ENCODE measurements around the gene BID. TPM values are rescaled to one million over a fixed set of nuclear protein-coding genes. Genes with fewer than 3 reads are reported as not detected.

The BID gene
- total and polyA plus RNA-seq, 2 of the 4 experiments (the other 2 are of a cell fraction), result 69.5 to 240 TPM

- Histone ChIP-seq H3K14ac (replicated peaks; ENCODE audit: low read depth, low read length) (no peak overlapping the region), H3K79me1 (ENCODE audit: low read depth in 1 of 2, low read length in 2 of 2) (no peaks in the 10 kb centered on the region), H3K4me2 (ENCODE audit: low read depth, low read length) (no peak overlapping the region), H2BK120ac (ENCODE audit: low read depth, low read length) (no peak overlapping the region), H4K5ac (ENCODE audit: low read depth, low read length) (no peak overlapping the region), H3K27me3 (ENCODE audit: control insufficient read depth, insufficient read depth, low read length) (no peaks in the 10 kb centered on the region), H3K9ac (ENCODE audit: low read depth, low read length) (no peak overlapping the region), H3K4me1 (ENCODE audit: control insufficient read depth, insufficient read depth, low read length) (peaks cover 9% of the 10 kb centered on the region), H3K27ac (ENCODE audit: insufficient read depth, low read length) (no peak overlapping the region), H3K23ac (ENCODE audit: low read depth, low read length) (no peak overlapping the region), H2AK5ac (ENCODE audit: low read depth, low read length) (no peak overlapping the region), H3K36me3 (ENCODE audit: control insufficient read depth, insufficient read depth, low read length) (peaks cover 36% of the 10 kb centered on the region), H2BK15ac (ENCODE audit: low read depth, low read length) (no peak overlapping the region), H3K18ac (ENCODE audit: low read depth, low read length) (no peak overlapping the region), H3K56ac (ENCODE audit: extremely low read depth, insufficient read depth, low read length) (no peak overlapping the region), H3K4me3 (ENCODE audit: insufficient read depth, low read depth, low read length) (no peak overlapping the region), H3K9me3 (ENCODE audit: control insufficient read depth, insufficient read depth, low read length) (no peaks in the 10 kb centered on the region), H4K20me1 (ENCODE audit: insufficient read depth, low read length) (no peaks in the 10 kb centered on the region), H2AK9ac (replicated peaks; ENCODE audit: low read depth, low read length, poor library complexity) (no peak overlapping the region), H4K91ac (ENCODE audit: insufficient read depth, low read depth, low read length) (no peak overlapping the region), H4K8ac (ENCODE audit: low read depth in 2 of 2, low read length in 2 of 2) (no peak overlapping the region), H3K4ac (ENCODE audit: low read depth, low read length) (no peak overlapping the region), H2AFZ (replicated peaks; ENCODE audit: low read length, poor library complexity) (no peak overlapping the region), H2BK20ac (ENCODE audit: low read depth, low read length) (no peak overlapping the region), H3K9me1 (ENCODE audit: insufficient read depth, low read length) (no peaks in the 10 kb centered on the region), H2BK5ac (ENCODE audit: low read depth, low read length, poor library complexity, severe bottlenecking) (no peak overlapping the region)
- no TSS peak for BruUV-seq (replicated peaks)
- ATAC-seq (ENCODE audit: low read depth), result no peak
- no peak for TF ChIP-seq RFX5 (IDR thresholded peaks at IDR 0.05; ENCODE audit: low read depth, low read length)
- no peak for TF ChIP-seq RAD21 (IDR thresholded peaks at IDR 0.05; ENCODE audit: low read length)
- TF ChIP-seq MAZ (IDR thresholded peaks at IDR 0.05; ENCODE audit: borderline replicate concordance, low read depth, low read length), result no peak
- no peak for TF ChIP-seq CEBPB (IDR thresholded peaks at IDR 0.05; ENCODE audit: low read depth, low read length)
- no peak for TF ChIP-seq CHD1 (IDR thresholded peaks at IDR 0.05; ENCODE audit: low read depth, low read length)
- no peak for TF ChIP-seq BHLHE40 (IDR thresholded peaks at IDR 0.05; ENCODE audit: low read depth, low read length)
- TF ChIP-seq RCOR1 (IDR thresholded peaks at IDR 0.05; ENCODE audit: insufficient replicate concordance, low read length), result no peak
- no peak for TF ChIP-seq NFE2L2 (IDR thresholded peaks at IDR 0.05; ENCODE audit: low read depth, low read length)
- no peak for TF ChIP-seq USF2 (IDR thresholded peaks at IDR 0.05; ENCODE audit: low read depth, low read length)
- no peak for TF ChIP-seq MAFK (IDR thresholded peaks at IDR 0.05; ENCODE audit: low read depth, low read length)
- no peak for TF ChIP-seq FOS (IDR thresholded peaks at IDR 0.05; ENCODE audit: low read depth, low read length)
- TF ChIP-seq MXI1 (IDR thresholded peaks at IDR 0.05; ENCODE audit: borderline replicate concordance, low read depth, low read length), result no peak
- TF ChIP-seq POLR2A (IDR thresholded peaks at IDR 0.05; ENCODE audit: low read depth, low read length), result no peak
- no peak for TF ChIP-seq CTCF (conservative IDR thresholded peaks at IDR 0.05; ENCODE audit: low read depth, low read length)
- TF ChIP-seq SMC3 (IDR thresholded peaks at IDR 0.05; ENCODE audit: low read depth, low read length), result no peak
- TF ChIP-seq ELK1 (IDR thresholded peaks at IDR 0.05; ENCODE audit: borderline replicate concordance, low read depth, low read length), result no peak
- intact Hi-C loops (cut with micrococcal nuclease), result no loop called here
- dilution Hi-C loops (cut with HindIII; ENCODE audit: low sequenced_read_pairs, unreplicated experiment), result no loop called here
- DNase-seq, result no peak
- ChIA-PET POLR2A (ENCODE audit: unreplicated experiment) (no interaction called here), CTCF (interaction anchor here (0.6 kb wide), 1 partner anchor 24 kb away, joined by 4 read pairs; no protein-coding TSS in a partner anchor)
- in situ Hi-C loops (cut with MboI; ENCODE audit: low sequenced_read_pairs), result loop anchor here (25.0 kb wide), 1 partner anchor 723 kb away; the partner anchor contains the start of gene IL17RA
- WGBS, 2 experiments (ENCODE audit: extremely low coverage in 2 of 2, insufficient read length in 1 of 2), result 96% methylated on average over 8 of the region's 12 CpGs; no CpG with 5 or more reads in 1 of the 2 experiments
Observed at GRCh38 chr22:17810570-17811116, 36.4 kb upstream of the BID start.
